NT2/D1 (cell line): Measurements from ENCODE around the gene BRME1.
A peak's percentile ranks its signal among the peaks of the same experiment; 100 is the strongest.

Experiments used
- DNase-seq: peaks from one replicate; pipeline ENCODE4 v3.0.0-alpha.2; 2011; ENCODE audit warnings: low read depth, low spot score
- H3K27me3 ChIP-seq: 2 replicates; pipeline ENCODE4 v1.6.0; 2011; ENCODE audit warnings: mild to moderate bottlenecking; ENCODE audit not compliant: insufficient read length, insufficient read depth
- H3K36me3 ChIP-seq: 2 replicates; pipeline ENCODE4 v1.6.1; 2011; ENCODE audit warnings: mild to moderate bottlenecking, low read length, mixed read lengths; ENCODE audit not compliant: insufficient read depth, insufficient read length
- H3K4me1 ChIP-seq: 2 replicates; pipeline ENCODE4 v1.5.1; 2011; ENCODE audit not compliant: insufficient read depth, insufficient read length
- H3K4me3 ChIP-seq: 2 replicates; pipeline ENCODE4 v1.5.1; 2011; ENCODE audit warnings: low read depth; ENCODE audit not compliant: insufficient read length
- H3K9ac ChIP-seq: 2 replicates; pipeline ENCODE4 v1.6.0; 2011; ENCODE audit warnings: low read depth; ENCODE audit not compliant: insufficient read length
- H3K9me3 ChIP-seq: 2 replicates; pipeline ENCODE4 v1.5.1; 2011; ENCODE audit warnings: mild to moderate bottlenecking, low read length; ENCODE audit not compliant: insufficient read depth
- SUZ12 ChIP-seq: IDR thresholded peaks from 2 replicates; pipeline ENCODE4 v1.6.1; 2011; ENCODE audit not compliant: insufficient read length, insufficient read depth; ENCODE audit errors: extremely low read depth
- YY1 ChIP-seq: IDR thresholded peaks from 2 replicates; pipeline ENCODE4 v1.6.1; 2011; ENCODE audit not compliant: insufficient read length, insufficient read depth
- ZNF274 ChIP-seq: IDR thresholded peaks from 2 replicates; pipeline ENCODE4 v1.6.1; 2011; ENCODE audit warnings: mild to moderate bottlenecking, low read depth, low read length

The BRME1 gene

DNA sequence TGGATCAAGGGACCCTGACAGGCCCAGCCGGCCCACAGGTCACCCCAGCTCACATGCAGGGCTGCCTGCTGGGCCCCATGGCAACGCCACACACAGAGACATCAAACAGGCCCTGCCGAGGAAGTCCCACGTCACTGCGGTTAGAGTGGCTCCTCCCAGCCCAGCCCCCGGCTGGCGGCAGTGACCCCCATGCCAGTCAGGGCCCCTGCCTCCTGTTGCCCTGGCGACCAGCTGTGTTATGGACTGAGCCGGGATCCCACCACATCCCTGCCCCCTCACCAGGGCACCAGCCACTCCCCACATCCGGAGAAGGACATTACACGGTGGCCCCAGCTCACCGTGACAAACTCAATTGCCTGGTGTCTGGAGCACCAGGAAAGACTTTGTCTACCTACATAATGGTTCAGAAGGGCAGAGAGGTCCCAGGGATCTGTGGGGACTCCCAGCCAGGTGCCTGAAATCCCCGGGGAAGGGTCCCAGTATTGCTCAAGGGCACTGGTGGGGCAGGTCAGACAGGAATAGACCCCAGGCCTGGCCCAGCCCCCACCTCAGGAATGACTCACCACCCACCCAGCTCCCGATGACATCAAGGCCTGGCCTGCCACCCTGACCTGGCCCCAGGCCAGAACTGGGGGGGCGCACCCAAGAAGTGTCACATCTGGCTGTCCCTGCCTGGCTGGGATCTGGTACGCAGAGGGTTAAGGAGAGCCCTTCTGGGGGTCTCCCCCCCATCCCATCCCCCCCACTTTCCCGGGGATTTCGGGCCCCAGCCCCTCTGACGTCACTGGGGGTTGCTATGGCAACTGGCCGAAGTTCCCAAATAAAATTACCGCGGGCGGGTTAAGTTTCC, 59.1 kb downstream of the BRME1 start:
- no peaks in the 10 kb centered on the region for H3K9me3 ChIP-seq
- no peaks in the 10 kb centered on the region for H3K27me3 ChIP-seq
- H3K4me3 ChIP-seq: peak overlapping the region; percentile 57
- peaks cover 30% of the 10 kb centered on the region for H3K4me1 ChIP-seq
- peak; percentile 86 for DNase-seq
- peak overlapping the region; percentile 80 for H3K9ac ChIP-seq
- peak; percentile 38 for TF ChIP-seq YY1
- TF ChIP-seq SUZ12: no peak
- H3K36me3 ChIP-seq: no peaks in the 10 kb centered on the region

DNA sequence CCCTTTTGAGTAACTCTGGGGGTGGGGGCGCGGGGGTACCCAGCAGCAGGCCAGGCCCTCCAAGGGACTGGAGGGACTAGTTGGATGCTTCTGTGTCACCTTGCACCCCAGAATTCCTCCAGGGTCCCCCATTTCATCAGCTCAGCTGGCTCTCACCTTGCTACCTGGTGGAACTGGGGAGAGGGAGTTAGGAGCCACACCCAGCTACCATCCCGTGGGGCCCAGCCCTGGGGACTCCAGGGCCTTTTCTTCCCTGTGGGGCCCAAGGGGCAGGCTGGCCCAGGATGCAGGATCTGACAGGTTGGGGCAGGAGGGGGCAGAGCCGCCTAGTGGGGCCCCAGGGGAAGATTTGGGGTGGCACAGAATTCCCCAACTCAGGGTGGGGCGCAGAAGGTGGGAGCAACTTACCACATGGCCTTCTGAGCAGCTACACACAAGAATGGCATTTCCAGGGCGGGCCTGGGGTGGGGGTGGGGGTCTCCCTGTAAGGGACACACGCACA, 61.7 kb downstream of the BRME1 start:
- H3K27me3 ChIP-seq: no peaks in the 10 kb centered on the region
- H3K9ac ChIP-seq: peak overlapping the region; percentile 79
- peaks cover 34% of the 10 kb centered on the region for H3K4me1 ChIP-seq
- H3K4me3 ChIP-seq: peak overlapping the region; percentile 38
- no peak for DNase-seq
- H3K36me3 ChIP-seq: peaks cover 25% of the 10 kb centered on the region
- TF ChIP-seq YY1 (no peak), ZNF274 (no peak), SUZ12 (no peak)
- H3K9me3 ChIP-seq: no peaks in the 10 kb centered on the region

DNA sequence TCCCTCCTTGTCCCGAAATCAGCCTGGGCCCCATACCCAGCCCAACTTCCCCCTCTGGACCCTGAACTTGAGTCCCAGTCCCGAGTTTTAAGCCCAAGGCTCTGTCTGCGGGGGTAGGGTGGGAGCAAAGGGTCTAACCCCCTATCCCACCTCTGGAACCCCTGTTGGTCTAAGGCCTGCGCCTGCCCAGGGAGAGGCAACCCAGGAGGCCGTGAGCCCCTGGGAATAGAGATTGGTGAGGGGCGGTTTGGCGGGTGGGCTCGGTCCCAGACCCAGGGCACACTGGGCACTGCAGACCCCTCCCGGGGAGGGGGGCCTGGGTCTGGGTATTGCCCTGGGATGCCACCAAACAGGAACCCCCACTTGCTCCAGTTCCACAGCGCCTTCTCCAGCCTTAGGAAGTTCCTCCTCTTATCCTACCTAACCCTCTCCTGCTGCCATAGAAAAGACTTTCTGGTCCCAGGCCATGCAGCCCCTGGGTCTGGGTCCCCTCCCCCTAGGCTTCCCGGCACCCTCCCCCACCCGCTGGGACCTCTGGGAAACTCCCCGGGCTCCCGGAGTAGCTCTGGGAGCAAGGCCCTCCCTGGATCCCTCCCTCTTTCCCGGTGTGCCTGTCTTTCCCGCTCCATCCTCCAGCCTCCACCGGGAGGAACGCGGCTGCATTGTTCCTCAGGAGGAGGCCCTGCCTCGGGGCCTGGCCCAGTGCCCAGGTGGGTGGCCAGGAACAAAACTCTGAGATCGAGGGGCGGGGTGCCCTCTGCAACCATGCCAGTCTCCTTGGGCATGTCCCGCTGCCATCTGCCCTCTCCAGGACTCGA, 62.6 kb downstream of the BRME1 start:
- H3K4me1 ChIP-seq: peaks cover 42% of the 10 kb centered on the region
- H3K9me3 ChIP-seq: no peaks in the 10 kb centered on the region
- peaks cover 33% of the 10 kb centered on the region for H3K36me3 ChIP-seq
- no peak for DNase-seq
- H3K4me3 ChIP-seq: peak overlapping the region; percentile 80
- peak overlapping the region; percentile 93 for H3K9ac ChIP-seq
- no peak for TF ChIP-seq SUZ12
- no peak for TF ChIP-seq YY1
- TF ChIP-seq ZNF274: no peak
- no peaks in the 10 kb centered on the region for H3K27me3 ChIP-seq

DNA sequence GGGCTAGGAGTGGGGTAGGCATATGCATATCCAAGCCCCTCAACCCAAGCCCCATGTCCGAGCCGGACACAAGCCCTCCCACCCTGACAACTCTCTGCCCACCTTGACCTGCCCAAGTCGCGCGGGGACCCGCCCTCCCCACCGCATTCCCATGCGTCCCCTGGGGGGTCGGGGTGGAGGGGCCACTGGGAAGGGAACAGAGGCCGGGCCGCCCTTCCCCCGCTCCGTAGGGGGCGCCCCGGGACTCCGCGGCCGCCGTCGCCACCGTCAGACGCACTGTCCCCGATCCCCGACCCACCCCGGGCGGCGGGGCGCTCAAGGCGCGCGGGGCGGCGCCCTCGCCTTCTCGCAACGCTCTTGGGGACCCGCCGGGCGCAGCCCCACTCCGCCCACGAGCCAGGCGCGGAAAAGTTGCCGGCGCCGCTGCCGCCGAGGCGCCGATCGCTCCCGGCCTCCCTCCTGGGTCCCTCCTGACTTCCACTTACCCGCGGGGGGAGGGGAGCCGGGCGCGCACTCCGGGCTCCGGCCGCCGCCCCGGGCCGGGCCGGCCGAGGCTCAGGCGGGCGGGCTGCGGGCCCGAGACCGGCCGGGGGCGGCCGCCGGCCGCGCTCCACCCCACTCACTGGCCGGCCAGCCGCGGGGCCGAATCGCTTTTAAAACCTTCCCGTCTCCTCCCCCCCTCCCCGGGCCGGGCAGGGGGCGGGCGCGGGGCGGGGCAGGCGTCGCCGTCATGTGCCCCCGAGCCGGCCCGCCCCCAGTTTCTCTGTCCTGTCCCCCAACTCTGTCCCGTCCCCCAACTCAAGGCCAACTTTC, 63.4 kb downstream of the BRME1 start:
- Histone ChIP-seq H3K4me1 (peaks cover 44% of the 10 kb centered on the region), H3K36me3 (peaks cover 37% of the 10 kb centered on the region), H3K9ac (peak overlapping the region; percentile 93), H3K9me3 (no peaks in the 10 kb centered on the region), H3K27me3 (no peaks in the 10 kb centered on the region), H3K4me3 (peak overlapping the region; percentile 80)
- DNase-seq: no peak
- TF ChIP-seq SUZ12 (no peak), ZNF274 (no peak), YY1 (no peak)

DNA sequence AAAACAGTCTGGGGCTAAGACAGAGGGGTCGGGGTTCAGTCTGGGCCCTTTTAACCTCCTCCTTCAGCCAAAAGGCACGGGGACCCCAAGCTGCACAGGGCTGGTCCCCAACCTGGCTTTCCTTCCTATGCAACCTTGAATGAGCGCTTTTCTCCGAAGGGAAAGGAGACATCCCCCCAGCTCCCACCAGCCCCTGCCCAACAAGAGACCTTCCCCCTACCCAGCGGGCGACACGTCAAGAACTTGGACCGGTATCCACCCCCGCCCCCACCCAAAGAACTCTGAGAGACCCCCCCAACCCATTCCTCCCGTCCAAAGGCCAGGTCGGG, 64.0 kb downstream of the BRME1 start:
- H3K36me3 ChIP-seq: peaks cover 43% of the 10 kb centered on the region
- peaks cover 43% of the 10 kb centered on the region for H3K4me1 ChIP-seq
- H3K4me3 ChIP-seq: peak overlapping the region; percentile 80
- DNase-seq: no peak
- H3K9ac ChIP-seq: peak overlapping the region; percentile 93
- no peaks in the 10 kb centered on the region for H3K9me3 ChIP-seq
- TF ChIP-seq YY1: no peak
- no peak for TF ChIP-seq ZNF274
- no peak for TF ChIP-seq SUZ12
- no peaks in the 10 kb centered on the region for H3K27me3 ChIP-seq

DNA sequence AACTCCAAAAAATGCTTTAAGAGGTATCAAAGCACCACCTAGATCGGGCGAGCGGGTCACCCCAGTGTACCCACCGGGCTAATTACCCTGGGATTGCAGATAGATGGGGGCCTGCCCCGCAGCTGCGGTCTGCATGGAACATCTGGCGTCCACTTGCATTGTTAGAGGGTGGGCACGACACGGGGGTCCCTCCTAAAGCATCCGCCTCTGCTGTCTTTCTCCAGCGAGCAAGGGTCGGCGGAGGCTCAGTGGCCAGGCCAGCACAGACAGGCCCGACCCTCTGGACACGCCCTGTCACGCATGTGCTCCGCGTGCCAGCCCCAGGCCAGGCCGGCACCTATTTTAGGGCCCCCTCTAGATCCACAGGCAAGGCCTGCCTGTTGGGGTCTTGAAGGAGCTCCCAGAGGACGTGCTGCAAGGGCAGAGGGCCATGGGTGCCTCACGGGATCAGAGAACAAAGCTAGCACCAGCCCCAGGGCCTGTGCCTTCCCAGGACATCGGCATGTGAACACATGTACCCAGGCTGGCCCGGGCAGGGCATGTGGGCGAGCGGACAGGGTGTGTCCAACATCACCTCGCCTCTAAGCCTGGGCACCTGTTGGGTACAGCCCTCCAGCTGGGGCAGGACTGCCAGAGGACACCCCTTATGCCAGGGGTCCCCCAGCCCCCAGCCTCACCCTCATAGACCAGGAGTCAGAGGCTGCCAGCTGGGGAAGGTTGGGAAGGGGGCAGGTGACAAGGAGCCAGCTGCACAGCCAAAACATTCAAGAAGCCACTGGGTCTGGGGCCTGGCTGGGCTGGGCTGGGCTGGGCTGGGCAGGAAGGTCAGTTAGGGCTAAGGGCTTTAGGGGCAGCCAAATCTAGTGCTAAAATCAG, 64.6 kb downstream of the BRME1 start:
- H3K4me1 ChIP-seq: peaks cover 40% of the 10 kb centered on the region
- H3K9me3 ChIP-seq: no peaks in the 10 kb centered on the region
- peaks cover 49% of the 10 kb centered on the region for H3K36me3 ChIP-seq
- H3K9ac ChIP-seq: peak overlapping the region; percentile 93
- no peak for DNase-seq
- peak overlapping the region; percentile 80 for H3K4me3 ChIP-seq
- no peaks in the 10 kb centered on the region for H3K27me3 ChIP-seq
- TF ChIP-seq YY1 (no peak), ZNF274 (no peak), SUZ12 (no peak)
